Measurements from ENCODE around the gene ARL8B. TPM values are rescaled to one million over a fixed set of nuclear protein-coding genes. Genes with fewer than 3 reads are reported as not detected.

ARL8B gene
- total and polyA plus RNA-seq, 9 of the 15 experiments (the other 6 are each of a cell fraction or from before 2014, with no cell fraction given), result 28.5 to 99.4 (median 77.2) TPM

- TF ChIP-seq RERE (CRISPR knock-in tag; IDR thresholded peaks at IDR 0.05; ENCODE audit: borderline replicate concordance) (no peak), PCBP2 (IDR thresholded peaks at IDR 0.05; ENCODE audit: low read depth, low read length, poor library complexity, severe bottlenecking) (no peak), PHF8 (IDR thresholded peaks at IDR 0.05; ENCODE audit: borderline replicate concordance, low read length) (no peak), SFPQ (IDR thresholded peaks at IDR 0.05; ENCODE audit: low read depth, low read length) (no peak), ZBTB26 (CRISPR knock-in tag; IDR thresholded peaks at IDR 0.05) (no peak), MTA2 (IDR thresholded peaks at IDR 0.05; ENCODE audit: low read depth) (no peak), NR4A1 (CRISPR knock-in tag; IDR thresholded peaks at IDR 0.05) (no peak), NR4A1 (tag; IDR thresholded peaks at IDR 0.05) (peak; percentile 96), SNAPC5 (CRISPR knock-in tag; IDR thresholded peaks at IDR 0.05) (no peak), RCOR1 (IDR thresholded peaks at IDR 0.05; ENCODE audit: borderline replicate concordance in 1 of 2, low read depth in 2 of 2, low read length in 2 of 2) (no peak), BRD9 (IDR thresholded peaks at IDR 0.05; ENCODE audit: low read depth, partially characterized antibody) (peak; percentile 96), MAFG (tag; conservative IDR thresholded peaks at IDR 0.05) (no peak), PHB2 (IDR thresholded peaks at IDR 0.05; ENCODE audit: low read depth) (no peak), ZC3H4 (CRISPR knock-in tag; IDR thresholded peaks at IDR 0.05; ENCODE audit: borderline replicate concordance) (no peak), HOXB6 (CRISPR knock-in tag; IDR thresholded peaks at IDR 0.05; ENCODE audit: borderline replicate concordance) (0 out of 2 replicates have a peak, but pooled peaks have one; percentile 3)
Observed at GRCh38 chr3:5197470-5198312, 75.6 kb downstream of the ARL8B start (continued).

All from K562 (cell line).